HepG2 (cell line): ENCODE data around the gene IQCE. TPM values are rescaled to one million over a fixed set of nuclear protein-coding genes. Genes with fewer than 3 reads are reported as not detected.

Experiments used
- CREM ChIP-seq, 2 experiments: sonication (generic) in 1 of 2; formaldehyde crosslinking in 1 of 2; IDR thresholded peaks; 2 replicates each; pipeline versions ENCODE4 v1.4.0 to v1.6.1; 2016 to 2020; ENCODE audit warnings: antibody characterized with exemption in 1 of 2, mild to moderate bottlenecking in 1 of 2, missing genetic modification reagents in 1 of 2
- ERF ChIP-seq: IDR thresholded peaks from 2 replicates; pipeline ENCODE4 v1.6.1; 2018; ENCODE audit warnings: missing biosample characterization, missing genetic modification reagents
- EZH2 ChIP-seq: conservative IDR thresholded peaks from 2 replicates; pipeline ENCODE4 v1.6.1; 2012; ENCODE audit warnings: mild to moderate bottlenecking, low read depth, low read length, moderate library complexity
- KLF15 ChIP-seq: sonication (generic); formaldehyde crosslinking; IDR thresholded peaks from 2 replicates; pipeline ENCODE4 v1.8.1; 2023; ENCODE audit warnings: borderline replicate concordance, mild to moderate bottlenecking, inconsistent platforms, missing genetic modification reagents, mixed read lengths
- MIER3 ChIP-seq: IDR thresholded peaks from 2 replicates; pipeline ENCODE4 v1.6.1; 2016; ENCODE audit warnings: missing compliant biosample characterization, borderline replicate concordance
- NFKBIZ ChIP-seq: IDR thresholded peaks from 2 replicates; pipeline ENCODE4 v1.6.1; 2018; ENCODE audit warnings: missing genetic modification reagents, missing compliant biosample characterization
- RFX5 ChIP-seq: IDR thresholded peaks from 2 replicates; pipeline ENCODE4 v1.6.1; 2011; ENCODE audit warnings: low read depth, low read length, improper control_type of control experiment
- SMYD3 ChIP-seq: sonication (generic); formaldehyde crosslinking; IDR thresholded peaks from 2 replicates; pipeline ENCODE4 v1.8.1; 2023; ENCODE audit warnings: mild to moderate bottlenecking, missing genetic modification reagents
- SP140L ChIP-seq: sonication (generic); formaldehyde crosslinking; IDR thresholded peaks from 2 replicates; pipeline ENCODE4 v1.4.0; 2020; ENCODE audit warnings: missing genetic modification reagents, borderline replicate concordance
- SRSF1 ChIP-seq: fragments of 200-400 bp; formaldehyde crosslinking; optimal IDR thresholded peaks from 2 replicates; pipeline ENCODE3; 2017; ENCODE audit warnings: mild to moderate bottlenecking, low read depth, low read length, moderate library complexity
- TSC22D2 ChIP-seq: sonication (generic); formaldehyde crosslinking; IDR thresholded peaks from 2 replicates; pipeline ENCODE4 v1.5.1; 2020; ENCODE audit warnings: missing genetic modification reagents, mild to moderate bottlenecking, borderline replicate concordance
- ZBTB20 ChIP-seq: sonication (generic); formaldehyde crosslinking; IDR thresholded peaks from 2 replicates; pipeline ENCODE4 v1.8.1; 2023; ENCODE audit warnings: missing genetic modification reagents, low read depth, mild to moderate bottlenecking, borderline replicate concordance
- ZNF446 ChIP-seq: sonication (generic); formaldehyde crosslinking; IDR thresholded peaks from 2 replicates; pipeline ENCODE4 v1.5.0; 2020; ENCODE audit warnings: mild to moderate bottlenecking, missing genetic modification reagents
- polyA plus RNA-seq, 8 experiments: library from polyadenylated mRNA; depleted of rRNA in 3 of 8; stranded (reverse) in 7 of 8; unstranded in 1 of 8; fragments of >200 nt; fragmentation: Illumina TruSeq in 4 of 8; extraction: Trizol in 4 of 8; gene quantifications; 2 replicates each; pipeline versions ENCODE4 v1.2.1 to v1.2.3, GENCODE V29; 2011 to 2016; ENCODE audit warnings: low read depth in 4 of 8, missing spikeins in 1 of 8, mixed read lengths in 1 of 8; ENCODE audit not compliant: insufficient read depth in 1 of 8
- total RNA-seq, 5 experiments: library from RNA; depleted of rRNA; stranded (reverse); fragments of >200 nt; fragmentation: Illumina TruSeq; extraction: Trizol; gene quantifications; 2 replicates each; pipeline ENCODE4 v1.2.3, GENCODE V29; 2016; ENCODE audit warnings: low read depth in 1 of 5
- TF ChIP-seq, protein P1 (sequence below): sonication (generic); formaldehyde crosslinking; IDR thresholded peaks from 2 replicates; pipeline ENCODE4 v1.4.0; 2020; ENCODE audit warnings: mild to moderate bottlenecking, missing genetic modification reagents
- TF ChIP-seq, protein P2 (sequence below): sonication (generic); formaldehyde crosslinking; IDR thresholded peaks from 2 replicates; pipeline ENCODE4 v1.5.0; 2020; ENCODE audit warnings: mild to moderate bottlenecking, missing genetic modification reagents
- TF ChIP-seq, protein P3 (sequence below): sonication (generic); formaldehyde crosslinking; IDR thresholded peaks from 2 replicates; pipeline ENCODE4 v1.4.0; 2020; ENCODE audit warnings: missing genetic modification reagents

Gene IQCE
- total and polyA plus RNA-seq, 2 of the 13 experiments (the other 11 are each of a cell fraction or from before 2014, with no cell fraction given), result 1.5 to 2.5 TPM

DNA sequence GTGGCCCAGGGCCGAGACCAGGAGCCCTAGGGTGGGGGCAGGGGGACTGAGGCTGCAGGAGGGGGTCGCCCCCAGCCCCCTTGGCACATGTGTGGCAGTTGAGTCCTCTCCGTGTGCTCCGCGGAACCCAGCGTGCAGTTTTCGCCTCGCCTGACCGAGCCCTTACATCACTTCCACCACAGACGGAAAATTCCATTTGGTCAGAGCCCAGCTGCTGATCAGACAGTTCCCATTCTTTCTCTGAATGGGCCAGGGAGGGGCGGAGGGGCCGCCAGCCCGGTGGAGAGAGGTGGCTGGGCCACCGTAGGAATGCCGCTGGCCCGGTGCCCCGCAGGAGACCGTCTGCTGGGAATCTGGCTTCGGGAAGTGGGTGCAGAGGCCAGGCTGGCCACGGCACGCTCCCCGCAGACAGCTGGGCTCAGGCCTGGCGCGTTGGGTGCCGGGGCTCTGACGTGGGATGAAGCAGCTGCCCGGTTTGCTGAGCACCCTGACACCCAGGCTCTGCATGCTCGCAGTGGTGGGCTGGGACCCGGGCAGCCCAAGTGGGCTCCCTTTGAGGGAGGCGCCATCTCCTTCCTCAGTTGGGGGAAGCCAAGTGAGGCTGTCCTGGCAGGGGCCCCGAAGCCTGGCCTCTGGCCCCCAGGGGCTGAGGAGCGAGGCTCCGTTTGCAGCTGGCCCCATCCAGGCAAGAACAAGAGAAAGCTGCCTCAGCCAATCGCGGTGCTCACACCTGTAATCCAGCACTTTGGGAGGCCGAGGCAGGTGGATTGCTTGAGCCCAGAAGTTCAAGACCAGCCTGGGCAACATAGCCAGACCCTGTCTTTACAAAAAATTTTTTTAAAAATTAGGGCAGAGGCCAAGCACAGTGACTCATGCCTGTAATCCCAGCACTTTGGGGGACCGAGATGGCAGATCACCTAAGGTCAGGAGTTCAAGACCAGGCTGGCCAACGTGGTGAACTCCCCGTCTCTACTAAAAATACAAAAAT, 82.9 kb downstream of the IQCE start (continued):
- TF ChIP-seq, protein P1, sequence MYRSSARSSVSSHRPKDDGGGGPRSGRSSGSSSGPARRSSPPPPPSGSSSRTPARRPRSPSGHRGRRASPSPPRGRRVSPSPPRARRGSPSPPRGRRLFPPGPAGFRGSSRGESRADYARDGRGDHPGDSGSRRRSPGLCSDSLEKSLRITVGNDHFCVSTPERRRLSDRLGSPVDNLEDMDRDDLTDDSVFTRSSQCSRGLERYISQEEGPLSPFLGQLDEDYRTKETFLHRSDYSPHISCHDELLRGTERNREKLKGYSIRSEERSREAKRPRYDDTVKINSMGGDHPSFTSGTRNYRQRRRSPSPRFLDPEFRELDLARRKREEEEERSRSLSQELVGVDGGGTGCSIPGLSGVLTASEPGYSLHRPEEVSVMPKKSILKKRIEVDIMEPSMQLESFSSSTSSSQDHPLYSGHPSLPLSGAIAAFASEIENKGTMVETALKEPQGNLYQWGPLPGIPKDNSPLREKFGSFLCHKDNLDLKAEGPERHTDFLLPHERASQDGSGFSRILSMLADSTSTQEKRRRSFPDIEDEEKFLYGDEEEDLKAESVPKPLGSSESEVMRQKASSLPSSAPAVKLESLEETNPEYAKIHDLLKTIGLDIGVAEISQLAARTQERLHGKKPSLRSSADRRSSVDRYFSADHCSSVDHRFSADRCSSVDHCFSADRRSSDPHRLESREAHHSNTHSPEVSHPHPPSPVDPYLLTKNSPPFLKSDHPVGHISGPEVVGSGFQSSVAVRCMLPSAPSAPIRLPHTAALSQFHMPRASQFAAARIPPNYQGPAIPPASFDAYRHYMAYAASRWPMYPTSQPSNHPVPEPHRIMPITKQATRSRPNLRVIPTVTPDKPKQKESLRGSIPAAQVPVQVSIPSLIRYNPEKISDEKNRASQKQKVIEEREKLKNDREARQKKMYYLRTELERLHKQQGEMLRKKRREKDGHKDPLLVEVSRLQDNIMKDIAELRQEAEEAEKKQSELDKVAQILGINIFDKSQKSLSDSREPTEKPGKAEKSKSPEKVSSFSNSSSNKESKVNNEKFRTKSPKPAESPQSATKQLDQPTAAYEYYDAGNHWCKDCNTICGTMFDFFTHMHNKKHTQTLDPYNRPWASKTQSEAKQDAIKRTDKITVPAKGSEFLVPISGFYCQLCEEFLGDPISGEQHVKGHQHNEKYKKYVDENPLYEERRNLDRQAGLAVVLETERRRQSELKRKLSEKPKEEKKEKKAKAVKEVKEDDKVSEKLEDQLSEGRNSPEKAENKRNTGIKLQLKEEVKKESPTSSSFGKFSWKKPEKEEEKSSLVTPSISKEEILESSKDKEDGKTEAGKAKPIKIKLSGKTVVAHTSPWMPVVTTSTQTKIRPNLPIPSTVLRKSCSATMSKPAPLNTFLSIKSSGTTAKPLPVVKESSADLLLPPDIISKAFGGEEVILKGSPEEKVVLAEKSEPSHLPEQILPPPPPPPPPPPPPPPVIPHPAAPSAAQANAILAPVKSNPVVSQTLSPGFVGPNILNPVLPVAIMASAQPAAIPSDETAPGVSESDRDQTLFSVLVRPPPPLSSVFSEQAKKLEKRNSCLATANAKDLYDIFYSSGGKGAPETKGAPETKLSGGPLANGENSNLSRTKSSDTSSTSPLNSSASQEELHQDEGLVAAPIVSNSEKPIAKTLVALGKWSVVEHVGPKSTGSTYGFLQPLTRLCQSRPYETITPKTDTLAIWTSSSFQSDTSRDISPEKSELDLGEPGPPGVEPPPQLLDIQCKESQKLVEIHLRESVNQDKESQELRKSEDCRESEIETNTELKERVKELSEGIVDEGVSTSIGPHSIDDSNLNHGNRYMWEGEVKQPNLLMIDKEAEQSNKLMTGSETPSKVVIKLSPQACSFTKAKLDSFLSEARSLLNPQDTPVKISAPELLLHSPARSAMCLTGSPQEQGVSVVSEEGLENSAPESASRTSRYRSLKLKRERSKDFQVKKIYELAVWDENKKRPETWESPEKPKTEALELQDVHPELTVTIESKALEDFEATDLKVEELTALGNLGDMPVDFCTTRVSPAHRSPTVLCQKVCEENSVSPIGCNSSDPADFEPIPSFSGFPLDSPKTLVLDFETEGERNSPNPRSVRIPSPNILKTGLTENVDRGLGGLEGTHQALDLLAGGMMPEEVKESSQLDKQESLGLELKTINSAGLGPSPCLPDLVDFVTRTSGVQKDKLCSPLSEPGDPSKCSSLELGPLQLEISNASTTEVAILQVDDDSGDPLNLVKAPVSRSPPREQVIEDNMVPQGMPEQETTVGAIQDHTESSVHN (CRISPR knock-in tag), result no peak
- TF ChIP-seq ERF (CRISPR knock-in tag), result peak; percentile 91
- no peak for TF ChIP-seq EZH2
- TF ChIP-seq SMYD3, result no peak
- TF ChIP-seq SRSF1, result no peak
- TF ChIP-seq KLF15 (CRISPR knock-in tag), result no peak
- no peak for TF ChIP-seq ZBTB20 (CRISPR knock-in tag)
- no peak for TF ChIP-seq SP140L (CRISPR knock-in tag)
- TF ChIP-seq TSC22D2 (CRISPR knock-in tag), result no peak
- peak; percentile 64; the same call in 1 of the 2 replicates for TF ChIP-seq NFKBIZ (CRISPR knock-in tag)
- no peak for TF ChIP-seq RFX5
- TF ChIP-seq, protein P2, sequence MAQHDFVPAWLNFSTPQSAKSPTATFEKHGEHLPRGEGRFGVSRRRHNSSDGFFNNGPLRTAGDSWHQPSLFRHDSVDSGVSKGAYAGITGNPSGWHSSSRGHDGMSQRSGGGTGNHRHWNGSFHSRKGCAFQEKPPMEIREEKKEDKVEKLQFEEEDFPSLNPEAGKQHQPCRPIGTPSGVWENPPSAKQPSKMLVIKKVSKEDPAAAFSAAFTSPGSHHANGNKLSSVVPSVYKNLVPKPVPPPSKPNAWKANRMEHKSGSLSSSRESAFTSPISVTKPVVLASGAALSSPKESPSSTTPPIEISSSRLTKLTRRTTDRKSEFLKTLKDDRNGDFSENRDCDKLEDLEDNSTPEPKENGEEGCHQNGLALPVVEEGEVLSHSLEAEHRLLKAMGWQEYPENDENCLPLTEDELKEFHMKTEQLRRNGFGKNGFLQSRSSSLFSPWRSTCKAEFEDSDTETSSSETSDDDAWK (CRISPR knock-in tag), result no peak
- no peak for TF ChIP-seq ZNF446 (CRISPR knock-in tag)
- no peak for TF ChIP-seq MIER3 (CRISPR knock-in tag)
- TF ChIP-seq, protein P3, sequence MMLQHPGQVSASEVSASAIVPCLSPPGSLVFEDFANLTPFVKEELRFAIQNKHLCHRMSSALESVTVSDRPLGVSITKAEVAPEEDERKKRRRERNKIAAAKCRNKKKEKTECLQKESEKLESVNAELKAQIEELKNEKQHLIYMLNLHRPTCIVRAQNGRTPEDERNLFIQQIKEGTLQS (CRISPR knock-in tag), result peak; percentile 55
- peak; percentile 38; the same call in 1 of the 2 replicates for TF ChIP-seq CREM (IDR thresholded peaks at IDR 0.05)
- no peak for TF ChIP-seq CREM (CRISPR knock-in tag; IDR thresholded peaks at IDR 0.05)
